ENCODE results near the gene ANKRD23. TPM values are rescaled to one million over a fixed set of nuclear protein-coding genes. Genes with fewer than 3 reads are reported as not detected.

The ANKRD23 gene
- total RNA-seq (2012; rRNA removed) = 0.54 and 0.83 TPM in 2 replicates
- 1.5 and 1.6 TPM in 2 replicates for polyA plus RNA-seq (2012; rRNA removed)
- polyA plus RNA-seq (2012; cell fraction: cytosol; rRNA removed) = 0.19 and 0.77 TPM in 2 replicates
- 9.2 and 17.0 TPM in 2 replicates for polyA plus RNA-seq (2012; cell fraction: nucleus; rRNA removed; ENCODE audit: low replicate concordance)
- percentile 58 among the genes with signal in this experiment for Bru-seq, nascent RNA
- percentile 67 among the genes with signal in this experiment for BruChase-seq, experiment 1, labeled RNA remaining after a 6-hour chase
- BruChase-seq, experiment 2, labeled RNA remaining after a 2-hour chase = percentile 65 among the genes with signal in this experiment
- long read RNA-seq, partial matches to known transcripts = 0 of 4 reads
- long read RNA-seq, other reads (novel, unspliced or antisense) = 4 of 4 reads

DNA sequence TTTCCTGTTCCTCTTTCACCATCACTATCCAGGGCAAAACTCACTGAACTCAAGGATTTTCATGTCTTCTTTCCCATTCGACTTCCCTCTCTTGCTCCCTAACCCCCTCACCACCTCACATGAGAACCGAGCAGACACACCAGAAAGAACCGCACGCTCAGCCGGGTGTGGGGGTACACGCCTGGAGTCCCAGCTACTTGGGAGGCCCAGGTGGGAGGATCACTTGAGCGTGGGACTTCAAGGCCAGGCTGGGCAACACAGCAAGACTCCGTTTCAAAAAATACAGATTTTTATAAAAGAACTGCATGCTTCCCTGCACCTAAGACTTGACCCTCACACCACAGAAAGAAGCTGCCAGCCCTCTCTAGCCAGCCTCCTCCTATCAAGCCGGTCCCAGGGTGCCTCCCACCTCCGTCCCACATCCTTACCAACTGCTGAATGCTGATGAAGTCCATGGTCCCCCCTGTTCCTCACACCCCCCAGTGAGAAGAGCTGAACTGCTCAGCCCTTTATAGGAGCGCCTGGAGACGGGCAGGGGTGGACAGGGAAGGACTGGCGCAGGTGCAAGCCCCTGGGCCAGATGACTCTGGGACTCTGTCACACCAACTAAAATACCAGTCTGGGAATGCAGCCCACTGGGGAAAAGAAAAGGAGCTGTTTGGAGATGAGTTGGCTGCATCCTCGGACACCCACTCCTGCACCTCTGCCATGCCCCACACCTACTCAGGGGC, at the start of gene ANKRD23:
Gene ANKRD23, minus strand, starts transcription at position 484 of the 731 bp plus-strand sequence. Its CDS starts 29 bp downstream, at position 455.
- no peak within 1 kb of the TSS for H3K23ac ChIP-seq (ENCODE audit: low read depth, low read length)
- no TSS peak for BruUV-seq (replicated peaks)
- H2BK20ac ChIP-seq (ENCODE audit: low read depth, low read length) = no peak within 1 kb of the TSS
- H3K14ac ChIP-seq (replicated peaks; ENCODE audit: low read depth, low read length) = no peak within 1 kb of the TSS
- no peak within 1 kb of the TSS for H2AFZ ChIP-seq (replicated peaks; ENCODE audit: low read length, poor library complexity)
- no peak within 1 kb of the TSS for H4K91ac ChIP-seq (ENCODE audit: insufficient read depth, low read depth, low read length)
- H3K4me2 ChIP-seq (ENCODE audit: low read depth, low read length) = no peak within 1 kb of the TSS
- CTCF ChIA-PET = no interaction called here
- no peaks in the 10 kb centered on the region for H3K9me3 ChIP-seq (ENCODE audit: control insufficient read depth, insufficient read depth, low read length)
- no peak within 1 kb of the TSS for H3K18ac ChIP-seq (ENCODE audit: low read depth, low read length)
- no peak within 1 kb of the TSS for H2BK15ac ChIP-seq (ENCODE audit: low read depth, low read length)
- H3K4me1 ChIP-seq (ENCODE audit: control insufficient read depth, insufficient read depth, low read length) = no peaks in the 10 kb centered on the region
- no peak for ATAC-seq (ENCODE audit: low read depth)
- no peak within 1 kb of the TSS for H4K8ac ChIP-seq (ENCODE audit: low read depth in 2 of 2, low read length in 2 of 2)
- no peaks in the 10 kb centered on the region for H3K9me1 ChIP-seq (ENCODE audit: insufficient read depth, low read length)
- H2AK9ac ChIP-seq (replicated peaks; ENCODE audit: low read depth, low read length, poor library complexity) = no peak within 1 kb of the TSS
- no peak within 1 kb of the TSS for H2BK120ac ChIP-seq (ENCODE audit: low read depth, low read length)
- TF ChIP-seq RCOR1 (IDR thresholded peaks at IDR 0.05; ENCODE audit: insufficient replicate concordance, low read length) (no peak), NFE2L2 (IDR thresholded peaks at IDR 0.05; ENCODE audit: low read depth, low read length) (no peak), FOS (IDR thresholded peaks at IDR 0.05; ENCODE audit: low read depth, low read length) (no peak), BHLHE40 (IDR thresholded peaks at IDR 0.05; ENCODE audit: low read depth, low read length) (no peak), MAFK (IDR thresholded peaks at IDR 0.05; ENCODE audit: low read depth, low read length) (no peak), RAD21 (IDR thresholded peaks at IDR 0.05; ENCODE audit: low read length) (no peak), CHD1 (IDR thresholded peaks at IDR 0.05; ENCODE audit: low read depth, low read length) (no peak), MXI1 (IDR thresholded peaks at IDR 0.05; ENCODE audit: borderline replicate concordance, low read depth, low read length) (no peak), SMC3 (IDR thresholded peaks at IDR 0.05; ENCODE audit: low read depth, low read length) (no peak)
- TF ChIP-seq, protein P1, sequence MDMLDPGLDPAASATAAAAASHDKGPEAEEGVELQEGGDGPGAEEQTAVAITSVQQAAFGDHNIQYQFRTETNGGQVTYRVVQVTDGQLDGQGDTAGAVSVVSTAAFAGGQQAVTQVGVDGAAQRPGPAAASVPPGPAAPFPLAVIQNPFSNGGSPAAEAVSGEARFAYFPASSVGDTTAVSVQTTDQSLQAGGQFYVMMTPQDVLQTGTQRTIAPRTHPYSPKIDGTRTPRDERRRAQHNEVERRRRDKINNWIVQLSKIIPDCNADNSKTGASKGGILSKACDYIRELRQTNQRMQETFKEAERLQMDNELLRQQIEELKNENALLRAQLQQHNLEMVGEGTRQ (IDR thresholded peaks at IDR 0.05; ENCODE audit: low read depth, low read length) = no peak
- TF ChIP-seq, protein P2, sequence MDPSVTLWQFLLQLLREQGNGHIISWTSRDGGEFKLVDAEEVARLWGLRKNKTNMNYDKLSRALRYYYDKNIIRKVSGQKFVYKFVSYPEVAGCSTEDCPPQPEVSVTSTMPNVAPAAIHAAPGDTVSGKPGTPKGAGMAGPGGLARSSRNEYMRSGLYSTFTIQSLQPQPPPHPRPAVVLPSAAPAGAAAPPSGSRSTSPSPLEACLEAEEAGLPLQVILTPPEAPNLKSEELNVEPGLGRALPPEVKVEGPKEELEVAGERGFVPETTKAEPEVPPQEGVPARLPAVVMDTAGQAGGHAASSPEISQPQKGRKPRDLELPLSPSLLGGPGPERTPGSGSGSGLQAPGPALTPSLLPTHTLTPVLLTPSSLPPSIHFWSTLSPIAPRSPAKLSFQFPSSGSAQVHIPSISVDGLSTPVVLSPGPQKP (IDR thresholded peaks at IDR 0.05; ENCODE audit: borderline replicate concordance, low read depth, low read length) = no peak
- 90% methylated on average over 3 of the region's 14 CpGs; no CpG with 5 or more reads in 1 of the 2 experiments for WGBS, 2 experiments (ENCODE audit: extremely low coverage in 2 of 2, insufficient read length in 1 of 2)
- no peaks in the 10 kb centered on the region for H3K27me3 ChIP-seq (ENCODE audit: control insufficient read depth, insufficient read depth, low read length)
- H4K5ac ChIP-seq (ENCODE audit: low read depth, low read length) = no peak within 1 kb of the TSS
- DNase-seq = no peak
- H3K4ac ChIP-seq (ENCODE audit: low read depth, low read length) = no peak within 1 kb of the TSS
- dilution Hi-C loops (cut with HindIII; ENCODE audit: low sequenced_read_pairs, unreplicated experiment) = no loop called here
- H2BK5ac ChIP-seq (ENCODE audit: low read depth, low read length, poor library complexity, severe bottlenecking) = no peak within 1 kb of the TSS
- H3K56ac ChIP-seq (ENCODE audit: extremely low read depth, insufficient read depth, low read length) = no peak within 1 kb of the TSS
- no peak within 1 kb of the TSS for H3K27ac ChIP-seq (ENCODE audit: insufficient read depth, low read length)
- intact Hi-C loops (cut with micrococcal nuclease) = no loop called here
- in situ Hi-C loops (cut with MboI; ENCODE audit: low sequenced_read_pairs) = no loop called here
- POLR2A ChIA-PET (ENCODE audit: unreplicated experiment) = no interaction called here
- no peak within 1 kb of the TSS for H3K9ac ChIP-seq (ENCODE audit: low read depth, low read length)
- H4K20me1 ChIP-seq (ENCODE audit: insufficient read depth, low read length) = no peaks in the 10 kb centered on the region; the same call in 1 of the 2 replicates
- H2AK5ac ChIP-seq (ENCODE audit: low read depth, low read length) = no peak within 1 kb of the TSS
- no peak within 1 kb of the TSS for H3K4me3 ChIP-seq (ENCODE audit: insufficient read depth, low read depth, low read length)
- H3K79me1 ChIP-seq (ENCODE audit: low read depth in 1 of 2, low read length in 2 of 2) = no peaks in the 10 kb centered on the region
- H3K36me3 ChIP-seq (ENCODE audit: control insufficient read depth, insufficient read depth, low read length) = peaks cover 12% of the 10 kb centered on the region

Measured in IMR-90 (cell line).